Left ventricle myocardium inferior (tissue), 1 donor: ENCODE data around the gene AHSA1. TPM values are rescaled to one million over a fixed set of nuclear protein-coding genes. Genes with fewer than 3 reads are reported as not detected.

Experiments used
- DNase-seq: peaks from one replicate; pipeline ENCODE4 v3.0.0-alpha.2; 2020
- H3K27ac ChIP-seq: fragments of 200-600 bp; replicated peaks from 2 replicates; pipeline ENCODE4 v1.8.0; 2021
- H3K27me3 ChIP-seq: fragments of 200-600 bp; 2 replicates; pipeline ENCODE4 v1.8.0; 2021; ENCODE audit warnings: low read depth
- H3K36me3 ChIP-seq: fragments of 200-600 bp; 2 replicates; pipeline ENCODE4 v1.8.0; 2021
- H3K4me1 ChIP-seq: fragments of 200-600 bp; 2 replicates; pipeline ENCODE4 v1.8.0; 2021
- H3K4me3 ChIP-seq: fragments of 200-600 bp; 2 replicates; pipeline ENCODE4 v1.8.0; 2021; ENCODE audit warnings: mild to moderate bottlenecking, moderate library complexity
- H3K9me3 ChIP-seq: fragments of 200-600 bp; replicated peaks from 2 replicates; pipeline ENCODE4 v1.8.0; 2021
- CTCF ChIP-seq: fragments of 200-600 bp; IDR thresholded peaks from 2 replicates; pipeline ENCODE4 v1.8.0; 2021; ENCODE audit warnings: antibody characterized with exemption, mild to moderate bottlenecking, borderline replicate concordance
- intact Hi-C: fragments of 100-400 bp; cut with micrococcal nuclease; formaldehyde crosslinking; loops from one replicate; pipeline ENCODE4 v1.11.0; 2022
- total RNA-seq: library from RNA; stranded (reverse); fragmentation: NEBNext Ultra II Directional; extraction: Animal tissue kit (Norgen Biotek cat#: 25700); gene quantifications from one replicate; pipeline ENCODE4 v1.2.1, GENCODE V29; 2021
- donor health status: DM: no; HTN: yes; CAD: no; lungs with severe emphysema.

AHSA1 gene
- total RNA-seq, 1 donor from 2014 or later = 183 TPM

GRCh38 chr14:77485256-77485655 is 27.4 kb downstream of the AHSA1 start:
- H3K27ac ChIP-seq = no peak overlapping the region
- no peak for DNase-seq
- intact Hi-C loops = no loop called here
- TF ChIP-seq CTCF = no peak
- H3K9me3 ChIP-seq = no peaks in the 10 kb centered on the region
- H3K4me3 ChIP-seq = no peak overlapping the region
- no peaks in the 10 kb centered on the region for H3K4me1 ChIP-seq
- no peaks in the 10 kb centered on the region for H3K36me3 ChIP-seq
- H3K27me3 ChIP-seq = no peaks in the 10 kb centered on the region

- intact Hi-C loops = no loop called here
- no peak for TF ChIP-seq CTCF
- DNase-seq = no peak
- Histone ChIP-seq H3K9me3 (no peaks in the 10 kb centered on the region), H3K4me3 (no peak overlapping the region), H3K36me3 (no peaks in the 10 kb centered on the region), H3K4me1 (no peaks in the 10 kb centered on the region), H3K27me3 (no peaks in the 10 kb centered on the region), H3K27ac (no peak overlapping the region)
Observed at GRCh38 chr14:77485901-77486678, 28.2 kb downstream of the AHSA1 start.

GRCh38 chr14:77488558-77488957 is 30.7 kb downstream of the AHSA1 start:
- Histone ChIP-seq H3K4me1 (no peaks in the 10 kb centered on the region), H3K27ac (no peak overlapping the region), H3K9me3 (no peaks in the 10 kb centered on the region), H3K4me3 (no peak overlapping the region), H3K27me3 (no peaks in the 10 kb centered on the region), H3K36me3 (no peaks in the 10 kb centered on the region)
- DNase-seq = no peak
- no peak for TF ChIP-seq CTCF
- intact Hi-C loops = no loop called here

DNA sequence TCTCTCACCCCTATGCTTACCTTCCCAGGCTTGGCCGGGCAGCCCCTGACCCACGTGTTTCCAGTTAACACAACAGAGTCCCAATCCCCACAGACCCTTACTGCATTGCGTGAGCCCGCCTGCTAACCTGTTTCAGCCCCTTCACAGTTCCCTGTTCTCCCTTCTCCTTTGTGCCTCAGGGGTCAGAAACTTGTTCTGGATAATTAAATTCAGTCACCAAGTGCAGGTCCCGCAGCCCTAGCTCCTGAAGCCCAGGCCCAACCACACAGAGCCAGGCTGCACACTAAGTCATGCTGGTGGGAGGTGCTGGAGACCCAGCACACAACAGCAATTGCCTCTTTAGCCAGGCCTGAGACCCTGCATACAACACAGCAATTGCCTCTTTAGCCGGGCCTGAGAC is 31.1 kb downstream of the AHSA1 start:
- Histone ChIP-seq H3K27ac (no peak overlapping the region), H3K9me3 (no peaks in the 10 kb centered on the region), H3K4me1 (no peaks in the 10 kb centered on the region), H3K36me3 (no peaks in the 10 kb centered on the region), H3K27me3 (no peaks in the 10 kb centered on the region), H3K4me3 (no peak overlapping the region)
- no peak for DNase-seq
- TF ChIP-seq CTCF = no peak
- intact Hi-C loops = no loop called here

DNA sequence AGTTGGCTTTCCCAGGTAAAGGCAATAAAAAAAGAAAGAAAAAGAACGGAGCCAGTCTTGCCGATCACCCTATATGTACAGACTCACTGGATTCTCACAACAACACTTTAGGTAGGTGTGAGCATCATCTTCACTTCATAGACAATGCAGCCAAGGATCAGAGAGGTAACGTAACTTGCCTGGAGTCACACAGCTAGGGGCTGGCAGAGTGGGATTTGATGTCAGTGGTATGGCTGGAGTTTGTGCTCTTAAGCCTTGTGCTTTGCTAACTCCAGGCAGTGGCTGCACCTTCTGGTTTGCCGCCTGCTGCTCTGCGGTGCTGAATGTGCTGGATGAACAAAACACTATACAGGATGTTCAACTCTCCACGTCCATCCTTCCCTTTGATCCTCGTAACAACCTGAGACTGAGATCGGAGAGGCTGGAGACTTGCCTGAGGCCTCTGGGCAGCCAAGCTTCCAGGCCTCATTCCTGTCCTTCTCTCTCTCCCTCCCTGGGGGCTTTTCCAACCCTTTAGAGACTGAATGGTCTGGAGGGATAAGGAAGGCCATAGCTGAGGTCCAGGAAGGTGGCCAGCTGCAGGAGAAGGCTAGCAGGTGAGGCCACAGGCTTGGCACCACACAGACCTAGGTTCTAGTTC is 32.6 kb downstream of the AHSA1 start:
- Histone ChIP-seq H3K27me3 (no peaks in the 10 kb centered on the region), H3K4me1 (no peaks in the 10 kb centered on the region), H3K27ac (no peak overlapping the region), H3K4me3 (no peak overlapping the region), H3K36me3 (no peaks in the 10 kb centered on the region), H3K9me3 (no peaks in the 10 kb centered on the region)
- intact Hi-C loops = no loop called here
- DNase-seq = no peak
- TF ChIP-seq CTCF = no peak
